Measurements from ENCODE around the gene SPEF2.

SPEF2 gene

GRCh38 chr5:35679357-35679756, 61.7 kb downstream of the SPEF2 start:
- no peak for TF ChIP-seq CTCF (conservative IDR thresholded peaks at IDR 0.05)
- TF ChIP-seq ZFX (IDR thresholded peaks at IDR 0.05), result no peak
- H3K27ac ChIP-seq, result no peak overlapping the region

- H3K27ac ChIP-seq, result no peak overlapping the region
- TF ChIP-seq CTCF (conservative IDR thresholded peaks at IDR 0.05) (no peak), ZFX (IDR thresholded peaks at IDR 0.05) (no peak)
Observed at GRCh38 chr5:35681911-35682310, 64.2 kb downstream of the SPEF2 start.

- no peak overlapping the region for H3K27ac ChIP-seq
- TF ChIP-seq CTCF (conservative IDR thresholded peaks at IDR 0.05) (no peak), ZFX (IDR thresholded peaks at IDR 0.05) (no peak)
Observed at GRCh38 chr5:35683466-35683865, 65.8 kb downstream of the SPEF2 start.

GRCh38 chr5:35685161-35685560, 67.5 kb downstream of the SPEF2 start:
- no peak overlapping the region for H3K27ac ChIP-seq
- TF ChIP-seq CTCF (conservative IDR thresholded peaks at IDR 0.05), result no peak
- no peak for TF ChIP-seq ZFX (IDR thresholded peaks at IDR 0.05)

- no peak overlapping the region for H3K27ac ChIP-seq
- TF ChIP-seq ZFX (IDR thresholded peaks at IDR 0.05), result no peak
- TF ChIP-seq CTCF (conservative IDR thresholded peaks at IDR 0.05), result no peak
Observed at GRCh38 chr5:35687961-35688360, 70.3 kb downstream of the SPEF2 start.

- H3K27ac ChIP-seq, result no peak overlapping the region
- TF ChIP-seq ZFX (IDR thresholded peaks at IDR 0.05) (no peak), CTCF (conservative IDR thresholded peaks at IDR 0.05) (no peak)
Observed at GRCh38 chr5:35694481-35694880, 76.8 kb downstream of the SPEF2 start.

- no peak overlapping the region for H3K27ac ChIP-seq
- TF ChIP-seq CTCF (conservative IDR thresholded peaks at IDR 0.05), result no peak
- TF ChIP-seq ZFX (IDR thresholded peaks at IDR 0.05), result no peak
Observed at GRCh38 chr5:35698047-35698808, 80.6 kb downstream of the SPEF2 start.

All from C4-2B (cell line).